IPS-20b (cell line): ENCODE measurements around the gene CCDC47.

Experiments used
- H3K27ac ChIP-seq: one replicate; pipeline ENCODE4 v1.5.1; 2013; ENCODE audit warnings: low read length
- H3K27me3 ChIP-seq: 2 replicates; pipeline ENCODE4 v1.6.1; 2013; ENCODE audit warnings: mild to moderate bottlenecking, low read length, inconsistent platforms; ENCODE audit not compliant: insufficient read depth
- H3K36me3 ChIP-seq: 2 replicates; pipeline ENCODE4 v1.6.1; 2013; ENCODE audit warnings: low read depth, mild to moderate bottlenecking, inconsistent platforms, low read length, moderate library complexity; ENCODE audit not compliant: insufficient read depth
- H3K4me1 ChIP-seq: 2 replicates; pipeline ENCODE4 v1.6.1; 2013; ENCODE audit warnings: mild to moderate bottlenecking, control low read depth, inconsistent platforms, low read length, moderate library complexity; ENCODE audit not compliant: insufficient read depth
- H3K4me3 ChIP-seq: 2 replicates; pipeline ENCODE4 v1.5.1; 2013; ENCODE audit warnings: mild to moderate bottlenecking, low read length, inconsistent platforms
- H3K9ac ChIP-seq: 2 replicates; pipeline ENCODE4 v1.6.1; 2013; ENCODE audit warnings: low read depth, mild to moderate bottlenecking, inconsistent platforms, low read length, moderate library complexity
- H3K9me3 ChIP-seq: 2 replicates; pipeline ENCODE4 v1.6.1; 2013; ENCODE audit warnings: mild to moderate bottlenecking, low read depth, low read length, inconsistent platforms; ENCODE audit not compliant: insufficient read depth

CCDC47 gene

DNA sequence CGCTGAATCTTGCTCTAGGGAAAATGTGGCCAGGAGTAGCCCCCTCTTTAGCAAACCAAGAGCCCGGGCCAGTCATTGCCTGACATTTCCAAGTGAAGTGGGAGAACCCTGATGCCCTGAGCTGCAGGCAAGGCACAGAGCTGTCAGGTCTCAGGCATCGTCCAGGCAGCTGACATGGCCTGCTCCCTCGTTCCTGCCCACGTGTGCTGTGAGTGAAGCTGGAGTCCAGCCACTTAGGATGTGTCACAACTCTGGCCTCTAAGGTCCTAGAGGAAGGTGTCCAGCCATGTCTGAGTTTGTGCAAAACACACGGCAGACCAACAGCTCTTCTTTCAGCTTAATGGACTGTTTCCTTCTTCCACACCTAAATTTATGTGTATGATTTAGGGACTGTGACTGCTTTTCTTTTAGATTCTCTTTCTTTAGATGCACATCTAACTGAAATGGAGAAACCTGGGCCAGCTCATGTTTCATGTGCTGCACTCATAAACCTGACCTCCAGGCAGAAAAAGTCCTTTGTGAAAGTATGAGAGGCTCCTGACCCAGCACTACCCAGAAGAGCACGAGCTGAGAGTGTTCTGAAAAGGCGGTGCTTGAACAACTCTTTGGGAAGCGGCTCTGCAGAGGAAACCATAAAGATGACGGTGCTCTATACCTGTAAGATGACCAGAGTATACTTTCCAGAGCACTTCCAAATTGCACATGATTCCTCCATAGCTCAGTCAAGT is 58.7 kb downstream of the CCDC47 start:
- H3K4me3 ChIP-seq, result no peak overlapping the region
- H3K27ac ChIP-seq, result no peak overlapping the region
- no peaks in the 10 kb centered on the region for H3K27me3 ChIP-seq
- H3K9me3 ChIP-seq, result no peaks in the 10 kb centered on the region
- no peak overlapping the region for H3K9ac ChIP-seq
- H3K4me1 ChIP-seq, result no peaks in the 10 kb centered on the region
- H3K36me3 ChIP-seq, result peaks cover 33% of the 10 kb centered on the region

DNA sequence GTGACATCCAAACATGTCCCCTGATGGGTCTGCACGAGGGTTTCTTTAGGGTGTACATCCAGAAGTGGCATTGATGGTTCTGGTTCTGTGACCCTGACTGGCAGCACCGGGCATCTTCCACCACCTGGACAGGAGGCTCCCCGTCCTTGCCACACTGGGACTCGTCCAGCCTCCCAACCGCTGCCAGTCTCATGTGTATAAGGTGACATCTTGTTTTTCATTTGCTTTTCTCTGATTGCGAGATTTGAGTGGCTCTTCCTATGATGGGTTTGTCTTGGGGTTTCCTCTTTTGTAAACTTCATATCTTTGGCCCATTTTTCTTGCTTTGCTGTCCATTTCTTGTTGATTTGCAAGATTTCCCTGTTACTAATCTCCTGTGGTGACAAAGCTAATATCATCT is 64.3 kb downstream of the CCDC47 start:
- Histone ChIP-seq H3K36me3 (peaks cover 65% of the 10 kb centered on the region), H3K27ac (no peak overlapping the region), H3K27me3 (no peaks in the 10 kb centered on the region), H3K4me1 (no peaks in the 10 kb centered on the region), H3K9ac (no peak overlapping the region), H3K4me3 (no peak overlapping the region), H3K9me3 (no peaks in the 10 kb centered on the region)

GRCh38 chr17:63707151-63707550 is 66.2 kb downstream of the CCDC47 start:
- H3K4me1 ChIP-seq, result 0 out of 2 replicates have a peak, but pooled peaks cover 2% of the 10 kb centered on the region
- H3K9me3 ChIP-seq, result no peaks in the 10 kb centered on the region
- H3K27ac ChIP-seq, result no peak overlapping the region
- no peak overlapping the region for H3K4me3 ChIP-seq
- no peak overlapping the region for H3K9ac ChIP-seq
- no peaks in the 10 kb centered on the region for H3K27me3 ChIP-seq
- peaks cover 71% of the 10 kb centered on the region for H3K36me3 ChIP-seq

DNA sequence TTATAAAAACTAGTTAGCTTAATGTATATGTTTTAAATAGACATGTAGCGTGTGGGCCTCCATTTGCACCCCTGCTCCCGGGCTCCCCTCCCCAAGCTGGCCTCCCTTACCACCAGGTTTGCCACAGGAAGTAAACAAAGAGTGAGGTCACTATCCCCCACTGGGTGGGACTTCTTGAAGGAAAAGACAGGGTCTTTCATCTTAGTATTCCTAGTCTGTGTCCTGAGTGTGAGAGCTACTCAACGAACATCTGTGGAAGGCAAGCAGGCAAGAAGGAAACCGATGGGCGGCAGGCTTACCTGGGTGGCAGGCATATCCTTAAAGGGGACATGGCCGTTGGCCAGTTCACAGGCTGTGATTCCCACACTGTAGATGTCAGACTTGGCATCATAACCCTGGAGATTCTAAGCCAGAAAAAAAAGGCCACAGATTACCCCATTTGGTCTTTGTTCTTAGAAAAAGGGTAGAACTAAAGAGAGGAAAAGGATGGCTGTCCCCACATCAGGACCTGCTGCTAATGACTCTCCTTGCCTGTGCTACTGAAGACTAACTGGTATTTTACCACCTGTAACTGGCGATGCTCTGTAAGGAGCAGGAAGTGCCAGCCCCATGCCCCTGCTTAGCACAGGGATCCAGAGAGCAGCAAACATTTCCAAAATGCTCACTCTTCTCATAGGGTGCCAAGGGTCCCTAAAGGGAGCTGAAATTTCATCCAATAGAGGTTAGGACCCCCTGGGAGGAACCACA is 66.9 kb downstream of the CCDC47 start:
- Histone ChIP-seq H3K9me3 (no peaks in the 10 kb centered on the region), H3K36me3 (peaks cover 65% of the 10 kb centered on the region), H3K4me3 (no peak overlapping the region), H3K9ac (no peak overlapping the region), H3K27ac (no peak overlapping the region), H3K27me3 (peaks cover 1% of the 10 kb centered on the region; the same call in 1 of the 2 replicates), H3K4me1 (peaks cover 2% of the 10 kb centered on the region; the same call in 1 of the 2 replicates)

- H3K27ac ChIP-seq, result no peak overlapping the region
Measured at GRCh38 chr17:63705657-63706056, 67.7 kb downstream of the CCDC47 start.

GRCh38 chr17:63704836-63705235 is 68.6 kb downstream of the CCDC47 start:
- H3K27ac ChIP-seq, result no peak overlapping the region
- peaks cover 7% of the 10 kb centered on the region; the same call in 1 of the 2 replicates for H3K27me3 ChIP-seq
- H3K9ac ChIP-seq, result no peak overlapping the region
- no peaks in the 10 kb centered on the region for H3K9me3 ChIP-seq
- H3K4me3 ChIP-seq, result no peak overlapping the region
- H3K4me1 ChIP-seq, result peaks cover 2% of the 10 kb centered on the region; the same call in 1 of the 2 replicates
- peaks cover 54% of the 10 kb centered on the region for H3K36me3 ChIP-seq

More at GRCh38 chr17:63705657-63706056, 67.7 kb downstream of the CCDC47 start:
- Histone ChIP-seq H3K9me3 (no peaks in the 10 kb centered on the region), H3K4me1 (peaks cover 2% of the 10 kb centered on the region; the same call in 1 of the 2 replicates), H3K9ac (no peak overlapping the region), H3K36me3 (peaks cover 62% of the 10 kb centered on the region), H3K27me3 (peaks cover 7% of the 10 kb centered on the region; the same call in 1 of the 2 replicates), H3K4me3 (no peak overlapping the region)

- no peak overlapping the region for H3K9ac ChIP-seq
- H3K27me3 ChIP-seq, result peaks cover 7% of the 10 kb centered on the region; the same call in 1 of the 2 replicates
- H3K9me3 ChIP-seq, result no peaks in the 10 kb centered on the region
- no peak overlapping the region for H3K27ac ChIP-seq
- no peak overlapping the region for H3K4me3 ChIP-seq
- H3K36me3 ChIP-seq, result peaks cover 48% of the 10 kb centered on the region
- H3K4me1 ChIP-seq, result peaks cover 2% of the 10 kb centered on the region; the same call in 1 of the 2 replicates
Measured at GRCh38 chr17:63704259-63704576, 69.2 kb downstream of the CCDC47 start.

- Histone ChIP-seq H3K4me1 (peaks cover 2% of the 10 kb centered on the region; the same call in 1 of the 2 replicates), H3K9ac (no peak overlapping the region), H3K36me3 (peaks cover 43% of the 10 kb centered on the region), H3K27me3 (peaks cover 7% of the 10 kb centered on the region; the same call in 1 of the 2 replicates), H3K4me3 (no peak overlapping the region), H3K27ac (no peak overlapping the region), H3K9me3 (no peaks in the 10 kb centered on the region)
Measured at GRCh38 chr17:63703556-63704258, 69.7 kb downstream of the CCDC47 start.

- no peak overlapping the region for H3K9ac ChIP-seq
- peaks cover 38% of the 10 kb centered on the region for H3K36me3 ChIP-seq
Measured at GRCh38 chr17:63703029-63703428, 70.4 kb downstream of the CCDC47 start.

GRCh38 chr17:63702721-63703015 is 70.7 kb downstream of the CCDC47 start:
- Histone ChIP-seq H3K4me1 (peaks cover 7% of the 10 kb centered on the region; the same call in 1 of the 2 replicates), H3K36me3 (peaks cover 38% of the 10 kb centered on the region), H3K27ac (no peak overlapping the region), H3K9ac (no peak overlapping the region), H3K9me3 (no peaks in the 10 kb centered on the region), H3K27me3 (peaks cover 7% of the 10 kb centered on the region; the same call in 1 of the 2 replicates), H3K4me3 (no peak overlapping the region)

More at GRCh38 chr17:63703029-63703428, 70.4 kb downstream of the CCDC47 start:
- no peak overlapping the region for H3K4me3 ChIP-seq
- H3K27ac ChIP-seq, result no peak overlapping the region
- peaks cover 7% of the 10 kb centered on the region; the same call in 1 of the 2 replicates for H3K27me3 ChIP-seq
- H3K4me1 ChIP-seq, result peaks cover 7% of the 10 kb centered on the region; the same call in 1 of the 2 replicates
- no peaks in the 10 kb centered on the region for H3K9me3 ChIP-seq

DNA sequence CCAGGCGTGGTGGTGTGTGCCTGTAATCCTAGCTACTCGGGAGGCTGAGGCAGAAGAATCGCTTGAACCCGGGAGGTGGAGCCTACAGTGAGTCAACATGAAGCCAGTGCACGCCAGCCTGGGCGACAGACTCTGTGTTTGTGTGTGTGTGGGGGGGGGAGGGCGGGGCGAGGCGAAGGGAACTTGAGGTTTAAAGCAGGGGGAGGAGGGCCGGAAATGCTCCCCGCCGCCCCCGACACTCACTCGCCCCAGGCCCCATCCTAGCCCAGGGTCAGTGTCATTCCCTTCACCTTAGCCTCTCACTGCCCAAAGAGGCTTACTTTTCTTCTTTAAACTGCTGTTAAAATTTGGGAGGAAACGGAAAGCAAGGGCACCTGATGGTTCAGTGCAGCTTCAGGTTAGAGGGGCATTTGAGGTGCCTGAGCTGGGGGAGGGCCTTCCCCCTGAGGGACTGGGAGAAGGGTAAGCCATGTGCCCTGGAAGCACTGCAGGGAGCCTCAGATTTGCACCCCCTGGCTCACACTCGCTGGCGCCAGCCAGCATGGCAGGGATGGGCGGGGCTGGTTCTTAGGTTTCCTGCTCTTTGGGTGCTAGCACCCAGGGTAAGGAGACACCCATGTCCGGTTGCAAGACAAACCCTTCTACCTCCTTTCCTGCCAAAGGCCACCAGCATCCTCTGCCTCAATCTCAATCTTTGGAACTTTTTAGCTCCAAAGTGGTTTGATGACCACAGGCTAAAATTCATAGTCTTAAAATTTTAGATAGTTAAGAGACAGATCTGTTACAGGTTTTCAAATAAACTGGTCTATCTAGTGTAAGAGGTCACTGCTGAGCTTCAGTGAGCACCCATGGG is 71.3 kb downstream of the CCDC47 start:
- Histone ChIP-seq H3K27ac (no peak overlapping the region), H3K4me3 (no peak overlapping the region), H3K27me3 (peaks cover 7% of the 10 kb centered on the region; the same call in 1 of the 2 replicates), H3K9ac (no peak overlapping the region), H3K36me3 (peaks cover 39% of the 10 kb centered on the region), H3K4me1 (peaks cover 7% of the 10 kb centered on the region; the same call in 1 of the 2 replicates), H3K9me3 (no peaks in the 10 kb centered on the region)
